Mucosa of descending colon (tissue), 3 donors: Measurements from ENCODE around the gene TMPRSS11A. TPM values are rescaled to one million over a fixed set of nuclear protein-coding genes. Genes with fewer than 3 reads are reported as not detected.

Experiments used
- ATAC-seq: fragments of 200-7000 bp; cut with Tn5 transposase; one replicate; pipeline ENCODE4 v1.9.1; 2020; ENCODE audit warnings: mild to moderate bottlenecking, moderate library complexity
- DNase-seq, 3 donors: peaks; one replicate each; pipeline ENCODE4 v3.0.0-alpha.2; 2020
- H3K36me3 ChIP-seq: fragments of 200-600 bp; one replicate; pipeline ENCODE4 v1.8.0; 2021; ENCODE audit warnings: low read depth, mild to moderate bottlenecking
- H3K4me1 ChIP-seq: fragments of 200-600 bp; one replicate; pipeline ENCODE4 v1.8.0; 2021; ENCODE audit warnings: low read depth, mild to moderate bottlenecking
- H3K4me3 ChIP-seq: fragments of 200-600 bp; one replicate; pipeline ENCODE4 v1.8.0; 2021; ENCODE audit warnings: mild to moderate bottlenecking
- H3K9me3 ChIP-seq: fragments of 200-600 bp; one replicate; pipeline ENCODE4 v1.8.0; 2021; ENCODE audit warnings: mild to moderate bottlenecking
- CTCF ChIP-seq: fragments of 200-600 bp; IDR thresholded peaks from one replicate; pipeline ENCODE4 v1.8.0; 2022; ENCODE audit warnings: antibody characterized with exemption, mild to moderate bottlenecking
- intact Hi-C, 2 donors: fragments of 100-400 bp; cut with DNase I in 1 of 2; cut with micrococcal nuclease in 1 of 2; formaldehyde crosslinking; loops; one replicate each; pipeline versions ENCODE4 v1.11.0 to v1.11.1; 2022; cut with DNase I, micrococcal nuclease
- total RNA-seq, 3 donors: library from RNA; stranded (reverse); fragmentation: NEBNext Ultra II Directional in 2 of 3; extraction: Animal tissue kit (Norgen Biotek cat#: 25700) in 2 of 3; gene quantifications; one replicate each; pipeline versions ENCODE4 v1.2.1 to v1.2.4, GENCODE V29; 2021 to 2023
- donor health status: DM: no; HTN: no; CAD: no; lungs with moderate emphysema.
- donor health status: DM: no; HTN: no; CAD: no.
- donor health status: DM: no; HTN: yes; CAD: no.

TMPRSS11A gene
- total RNA-seq, 3 donors from 2014 or later: not detected

GRCh38 chr4:67935888-67936287 lies 27.4 kb downstream of the TMPRSS11A start:
- no peak overlapping the region for H3K4me3 ChIP-seq
- no peaks in the 10 kb centered on the region for H3K4me1 ChIP-seq
- DNase-seq (no peak), ATAC-seq (no peak)
- no peak for TF ChIP-seq CTCF
- H3K9me3 ChIP-seq: no peaks in the 10 kb centered on the region
- no peaks in the 10 kb centered on the region for H3K36me3 ChIP-seq
- intact Hi-C loops: no loop called here

- no peaks in the 10 kb centered on the region for H3K36me3 ChIP-seq
- ATAC-seq (no peak), DNase-seq (peak in 1 of 3 donors; percentile 4)
- intact Hi-C loops: no loop called here
- no peak for TF ChIP-seq CTCF
- no peaks in the 10 kb centered on the region for H3K4me1 ChIP-seq
- H3K4me3 ChIP-seq: no peak overlapping the region
- H3K9me3 ChIP-seq: no peaks in the 10 kb centered on the region
Observed at GRCh38 chr4:67934628-67935027, 28.7 kb downstream of the TMPRSS11A start.

GRCh38 chr4:67933755-67934154 lies 29.5 kb downstream of the TMPRSS11A start:
- no peak for TF ChIP-seq CTCF
- no peak overlapping the region for H3K4me3 ChIP-seq
- no peak for ATAC-seq
- intact Hi-C loops: no loop called here
- H3K9me3 ChIP-seq: no peaks in the 10 kb centered on the region
- DNase-seq: no peak
- H3K4me1 ChIP-seq: no peaks in the 10 kb centered on the region
- no peaks in the 10 kb centered on the region for H3K36me3 ChIP-seq

GRCh38 chr4:67933038-67933437 lies 30.3 kb downstream of the TMPRSS11A start:
- H3K4me3 ChIP-seq: no peak overlapping the region
- no peaks in the 10 kb centered on the region for H3K4me1 ChIP-seq
- DNase-seq (no peak), ATAC-seq (no peak)
- intact Hi-C loops: no loop called here
- no peaks in the 10 kb centered on the region for H3K36me3 ChIP-seq
- TF ChIP-seq CTCF: no peak
- no peaks in the 10 kb centered on the region for H3K9me3 ChIP-seq

GRCh38 chr4:67931256-67931655 lies 32.0 kb downstream of the TMPRSS11A start:
- intact Hi-C loops: no loop called here
- no peak for DNase-seq
- no peak for TF ChIP-seq CTCF
- ATAC-seq: no peak
- Histone ChIP-seq H3K4me3 (no peak overlapping the region), H3K36me3 (no peaks in the 10 kb centered on the region), H3K4me1 (no peaks in the 10 kb centered on the region), H3K9me3 (no peaks in the 10 kb centered on the region)

- Histone ChIP-seq H3K4me3 (no peak overlapping the region), H3K9me3 (no peaks in the 10 kb centered on the region), H3K36me3 (no peaks in the 10 kb centered on the region), H3K4me1 (no peaks in the 10 kb centered on the region)
- ATAC-seq (no peak), DNase-seq (no peak)
- intact Hi-C loops: no loop called here
- TF ChIP-seq CTCF: no peak
Observed at GRCh38 chr4:67929426-67929825, 33.9 kb downstream of the TMPRSS11A start.
